Activated T-cell treated with anti-CD3 and anti-CD28 coated beads, Interleukin-2, amount 50 U/mL, for 72 hours (primary cell): ENCODE data around the gene SPTY2D1. TPM values are rescaled to one million over a fixed set of nuclear protein-coding genes. Genes with fewer than 3 reads are reported as not detected.
"Not testable (repeated sequence)": the region's sequence is repeated elsewhere in the genome, so short reads cannot be mapped to it uniquely, and the experiment has no call there.

ENCODE experiments used
- ATAC-seq, 2 donors: fragments of 150-1000 bp; cut with Tn5 transposase; replicated peaks in 1 of 2; 2 replicates each; pipeline ENCODE4 v1.10.0; 2021; ENCODE audit warnings: moderate library complexity in 2 of 2, mild to moderate bottlenecking in 1 of 2
- DNase-seq, 2 donors: peaks; one replicate each; pipeline ENCODE4 v3.0.0; 2021 to 2022; ENCODE audit warnings: mixed read lengths in 1 of 2
- H3K27ac Mint-ChIP-seq: one replicate; pipeline ENCODE4 v1.8.0; 2022; ENCODE audit warnings: mild to moderate bottlenecking, moderate library complexity, mixed read lengths
- H3K27me3 Mint-ChIP-seq: one replicate; pipeline ENCODE4 v1.8.0; 2022; ENCODE audit warnings: low read depth, mixed read lengths
- H3K36me3 Mint-ChIP-seq, 2 donors: one replicate each; pipeline ENCODE4 v1.8.0; 2022; ENCODE audit warnings: mixed read lengths in 2 of 2, mild to moderate bottlenecking in 1 of 2; ENCODE audit not compliant: insufficient read depth in 2 of 2
- H3K4me1 Mint-ChIP-seq: one replicate; pipeline ENCODE4 v1.8.0; 2022; ENCODE audit warnings: low read depth, mixed read lengths
- H3K4me3 Mint-ChIP-seq, 2 donors: one replicate each; pipeline ENCODE4 v1.8.0; 2022; ENCODE audit warnings: mild to moderate bottlenecking in 2 of 2, mixed read lengths in 2 of 2, moderate library complexity in 2 of 2
- H3K9me3 Mint-ChIP-seq, 2 donors: one replicate each; pipeline ENCODE4 v1.8.0; 2022; ENCODE audit warnings: mixed read lengths in 2 of 2
- total RNA-seq, 2 donors: library from RNA; stranded (reverse); gene quantifications; one replicate each; pipeline ENCODE4 v1.2.3, GENCODE V29; 2022

SPTY2D1 gene
- total RNA-seq, 2 donors from 2014 or later, result 23.1 to 25.3 TPM

GRCh38 chr11:18612394-18612793 is 21.7 kb downstream of the SPTY2D1 start:
- no peak overlapping the region for H3K27ac Mint-ChIP-seq
- ATAC-seq (no peak), DNase-seq (no peak)
- H3K4me1 Mint-ChIP-seq, result peaks cover 25% of the 10 kb centered on the region
- H3K9me3 Mint-ChIP-seq, result no peaks in the 10 kb centered on the region
- no peak overlapping the region for H3K4me3 Mint-ChIP-seq
- no peaks in the 10 kb centered on the region for H3K27me3 Mint-ChIP-seq
- peaks cover 15 to 24% of the 10 kb centered on the region in 2 donors for H3K36me3 Mint-ChIP-seq

GRCh38 chr11:18611196-18611595 is 22.9 kb downstream of the SPTY2D1 start:
- DNase-seq (no peak), ATAC-seq (no peak)
- peaks cover 13% of the 10 kb centered on the region for H3K4me1 Mint-ChIP-seq
- H3K27ac Mint-ChIP-seq, result no peak overlapping the region
- H3K27me3 Mint-ChIP-seq, result no peaks in the 10 kb centered on the region
- H3K4me3 Mint-ChIP-seq, result no peak overlapping the region
- no peaks in the 10 kb centered on the region for H3K9me3 Mint-ChIP-seq
- H3K36me3 Mint-ChIP-seq, result peaks cover 15 to 23% of the 10 kb centered on the region in 2 donors

- H3K9me3 Mint-ChIP-seq, result no peaks in the 10 kb centered on the region
- H3K4me3 Mint-ChIP-seq, result no peak overlapping the region
- H3K4me1 Mint-ChIP-seq, result no peaks in the 10 kb centered on the region
- peak overlapping the region; percentile 5 for H3K27ac Mint-ChIP-seq
- ATAC-seq (no peak), DNase-seq (no peak)
- no peaks in the 10 kb centered on the region for H3K27me3 Mint-ChIP-seq
- H3K36me3 Mint-ChIP-seq, result peaks cover 3 to 6% of the 10 kb centered on the region in 2 donors
These were observed 25.8 kb downstream of the SPTY2D1 start for GRCh38 chr11:18608376-18608775.

GRCh38 chr11:18600915-18601569 is 33.1 kb downstream of the SPTY2D1 start:
- Mint-ChIP-seq H3K27ac (no peak overlapping the region), H3K36me3 (no peaks in the 10 kb centered on the region), H3K4me3 (no peak overlapping the region), H3K27me3 (no peaks in the 10 kb centered on the region), H3K4me1 (no peaks in the 10 kb centered on the region), H3K9me3 (no peaks in the 10 kb centered on the region)
- ATAC-seq (no peak), DNase-seq (no peak)

GRCh38 chr11:18599739-18600230 is 34.4 kb downstream of the SPTY2D1 start, which contains the start of gene MISFA:
MISFA (plus strand) TSS chr11:18599789; CDS start chr11:18599929, 140 bp downstream.
- Mint-ChIP-seq H3K4me1 (no peaks in the 10 kb centered on the region), H3K9me3 (no peaks in the 10 kb centered on the region), H3K36me3 (no peaks in the 10 kb centered on the region), H3K27me3 (no peaks in the 10 kb centered on the region), H3K4me3 (no peak within 1 kb of the TSS), H3K27ac (no peak within 1 kb of the TSS)
- ATAC-seq, result no peak
- DNase-seq, result no peak

GRCh38 chr11:18594999-18595749 is 39.0 kb downstream of the SPTY2D1 start:
- ATAC-seq (no peak), DNase-seq (no peak)
- Mint-ChIP-seq H3K4me3 (no peak overlapping the region), H3K9me3 (no peaks in the 10 kb centered on the region), H3K27ac (no peak overlapping the region), H3K4me1 (no peaks in the 10 kb centered on the region), H3K36me3 (no peaks in the 10 kb centered on the region), H3K27me3 (no peaks in the 10 kb centered on the region)

- H3K27me3 Mint-ChIP-seq, ATAC-seq, H3K4me1 Mint-ChIP-seq, H3K9me3 Mint-ChIP-seq, H3K4me3 Mint-ChIP-seq, H3K36me3 Mint-ChIP-seq, H3K27ac Mint-ChIP-seq, DNase-seq: not testable (repeated sequence)
These were observed 40.1 kb downstream of the SPTY2D1 start for GRCh38 chr11:18594088-18594487.

- Mint-ChIP-seq H3K27me3 (no peaks in the 10 kb centered on the region), H3K27ac (no peak overlapping the region), H3K9me3 (no peaks in the 10 kb centered on the region), H3K4me3 (no peak overlapping the region), H3K36me3 (no peaks in the 10 kb centered on the region), H3K4me1 (no peaks in the 10 kb centered on the region)
- DNase-seq, result no peak
- ATAC-seq, result no peak
These were observed 43.6 kb downstream of the SPTY2D1 start for GRCh38 chr11:18590571-18590970.

GRCh38 chr11:18588297-18589252 is 45.6 kb downstream of the SPTY2D1 start, which contains the start of gene UEVLD:
UEVLD (minus strand) TSS chr11:18588734; CDS start chr11:18588654, 80 bp downstream.
- DNase-seq (peak; percentile 63 to 76), ATAC-seq (peak; percentile 66 to 76)
- H3K4me1 Mint-ChIP-seq, result no peaks in the 10 kb centered on the region
- no peak within 1 kb of the TSS for H3K4me3 Mint-ChIP-seq
- H3K27me3 Mint-ChIP-seq, result no peaks in the 10 kb centered on the region
- H3K27ac Mint-ChIP-seq, result no peak within 1 kb of the TSS
- H3K9me3 Mint-ChIP-seq, result no peaks in the 10 kb centered on the region
- no peaks in the 10 kb centered on the region for H3K36me3 Mint-ChIP-seq

- H3K4me1 Mint-ChIP-seq, result peaks cover 14% of the 10 kb centered on the region
- DNase-seq, result no peak
- H3K36me3 Mint-ChIP-seq, result peaks cover 0 to 6% of the 10 kb centered on the region in 2 donors
- no peak for ATAC-seq
- no peaks in the 10 kb centered on the region for H3K9me3 Mint-ChIP-seq
- H3K27me3 Mint-ChIP-seq, result no peaks in the 10 kb centered on the region
- no peak overlapping the region for H3K27ac Mint-ChIP-seq
- no peak overlapping the region for H3K4me3 Mint-ChIP-seq
These were observed 52.3 kb downstream of the SPTY2D1 start for GRCh38 chr11:18581825-18582224.

- Mint-ChIP-seq H3K4me3 (no peak overlapping the region), H3K27ac (no peak overlapping the region), H3K4me1 (peaks cover 14% of the 10 kb centered on the region), H3K36me3 (peaks cover 0 to 6% of the 10 kb centered on the region in 2 donors), H3K9me3 (no peaks in the 10 kb centered on the region), H3K27me3 (no peaks in the 10 kb centered on the region)
- ATAC-seq, result no peak
- no peak for DNase-seq
These were observed 53.9 kb downstream of the SPTY2D1 start for GRCh38 chr11:18580113-18580766.

GRCh38 chr11:18578975-18579598 is 55.1 kb downstream of the SPTY2D1 start:
- peak overlapping the region; percentile 50 for H3K27ac Mint-ChIP-seq

More at GRCh38 chr11:18578975-18579598, 55.1 kb downstream of the SPTY2D1 start:
- ATAC-seq (peak; percentile 59 to 80), DNase-seq (no peak)
- peaks cover 0 to 6% of the 10 kb centered on the region in 2 donors for H3K36me3 Mint-ChIP-seq
- H3K9me3 Mint-ChIP-seq, result no peaks in the 10 kb centered on the region
- peak overlapping the region; percentile 36 to 70 for H3K4me3 Mint-ChIP-seq
- H3K27me3 Mint-ChIP-seq, result no peaks in the 10 kb centered on the region
- peaks cover 14% of the 10 kb centered on the region for H3K4me1 Mint-ChIP-seq
